HUES64 (cell line): ENCODE results near the gene LPIN1. TPM values are rescaled to one million over a fixed set of nuclear protein-coding genes. Genes with fewer than 3 reads are reported as not detected.

Source experiments
- H3K27ac ChIP-seq: 2 replicates; pipeline ENCODE4 v1.7.0; 2013; ENCODE audit warnings: low read depth, low read length, inconsistent platforms
- H3K27me3 ChIP-seq: 2 replicates; pipeline ENCODE4 v1.6.1; 2013; ENCODE audit warnings: mild to moderate bottlenecking, low read length; ENCODE audit not compliant: insufficient read depth
- H3K36me3 ChIP-seq: 2 replicates; pipeline ENCODE4 v1.6.1; 2013; ENCODE audit warnings: mild to moderate bottlenecking, low read length; ENCODE audit not compliant: insufficient read depth
- H3K4me1 ChIP-seq: 2 replicates; pipeline ENCODE4 v1.6.1; 2013; ENCODE audit warnings: mild to moderate bottlenecking, low read length, moderate library complexity; ENCODE audit not compliant: insufficient read depth
- H3K4me3 ChIP-seq: 2 replicates; pipeline ENCODE4 v1.5.1; 2013; ENCODE audit warnings: mild to moderate bottlenecking, low read length, moderate library complexity
- H3K9ac ChIP-seq: 2 replicates; pipeline ENCODE4 v1.6.1; 2013; ENCODE audit warnings: mild to moderate bottlenecking, low read depth, low read length
- H3K9me3 ChIP-seq: 2 replicates; pipeline ENCODE4 v1.6.1; 2013; ENCODE audit warnings: low read depth, low read length; ENCODE audit not compliant: insufficient read depth
- WGBS: fragments of 150-250, 120-280 bp; methylation state at CpG from one replicate; pipeline ENCODE4 v1.1.7; 2013; ENCODE audit warnings: missing lambda C conversion rate; 5-methylcytosine and 5-hydroxymethylcytosine counted together
- polyA plus RNA-seq, 2 experiments: library from polyadenylated mRNA; stranded (reverse); fragments of 50-300 nt; gene quantifications; one replicate each; pipeline ENCODE4 v1.2.3, GENCODE V29; 2013

Gene LPIN1, protein sequence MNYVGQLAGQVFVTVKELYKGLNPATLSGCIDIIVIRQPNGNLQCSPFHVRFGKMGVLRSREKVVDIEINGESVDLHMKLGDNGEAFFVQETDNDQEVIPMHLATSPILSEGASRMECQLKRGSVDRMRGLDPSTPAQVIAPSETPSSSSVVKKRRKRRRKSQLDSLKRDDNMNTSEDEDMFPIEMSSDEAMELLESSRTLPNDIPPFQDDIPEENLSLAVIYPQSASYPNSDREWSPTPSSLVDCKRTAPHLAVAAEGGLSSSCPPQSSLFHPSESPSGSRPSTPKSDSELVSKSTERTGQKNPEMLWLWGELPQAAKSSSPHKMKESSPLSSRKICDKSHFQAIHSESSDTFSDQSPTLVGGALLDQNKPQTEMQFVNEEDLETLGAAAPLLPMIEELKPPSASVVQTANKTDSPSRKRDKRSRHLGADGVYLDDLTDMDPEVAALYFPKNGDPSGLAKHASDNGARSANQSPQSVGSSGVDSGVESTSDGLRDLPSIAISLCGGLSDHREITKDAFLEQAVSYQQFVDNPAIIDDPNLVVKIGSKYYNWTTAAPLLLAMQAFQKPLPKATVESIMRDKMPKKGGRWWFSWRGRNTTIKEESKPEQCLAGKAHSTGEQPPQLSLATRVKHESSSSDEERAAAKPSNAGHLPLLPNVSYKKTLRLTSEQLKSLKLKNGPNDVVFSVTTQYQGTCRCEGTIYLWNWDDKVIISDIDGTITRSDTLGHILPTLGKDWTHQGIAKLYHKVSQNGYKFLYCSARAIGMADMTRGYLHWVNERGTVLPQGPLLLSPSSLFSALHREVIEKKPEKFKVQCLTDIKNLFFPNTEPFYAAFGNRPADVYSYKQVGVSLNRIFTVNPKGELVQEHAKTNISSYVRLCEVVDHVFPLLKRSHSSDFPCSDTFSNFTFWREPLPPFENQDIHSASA
- 9.8 TPM for polyA plus RNA-seq (2013, experiment 1 of 2)
- polyA plus RNA-seq (2013, experiment 2 of 2), result 12.3 TPM

GRCh38 chr2:11746376-11746806 lies at the start of gene LPIN1:
LPIN1 (plus strand) TSS chr2:11746632; CDS start chr2:11765542, 18,910 bp downstream.
- peak within 1 kb of the TSS; percentile 73 for H3K9ac ChIP-seq
- H3K4me1 ChIP-seq, result peaks cover 42% of the 10 kb centered on the region
- under 1% methylated on average over 49 of the region's 49 CpGs for WGBS

DNA sequence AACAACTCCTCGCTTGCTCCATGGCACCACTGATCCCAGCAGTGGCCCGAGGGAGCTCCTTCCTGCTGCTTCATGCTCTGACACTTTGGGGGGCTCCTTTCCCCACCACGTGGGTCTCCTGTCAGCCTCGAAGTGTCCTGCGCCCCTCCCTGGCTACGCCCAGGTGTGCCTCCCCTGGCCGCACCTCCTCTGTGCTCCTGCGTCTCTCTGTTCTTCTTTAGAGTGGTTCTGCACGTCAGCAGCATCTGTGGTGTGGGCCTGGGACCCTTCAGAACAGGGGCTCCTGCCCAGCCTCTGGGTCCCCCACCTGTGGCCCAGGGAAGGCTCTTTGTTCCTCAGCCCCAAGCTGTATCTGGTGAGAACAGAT lies 49.7 kb upstream of the LPIN1 start:
- H3K4me1 ChIP-seq, result no peaks in the 10 kb centered on the region
- no peak overlapping the region for H3K27ac ChIP-seq
- H3K9ac ChIP-seq, result no peak overlapping the region
- H3K4me3 ChIP-seq, result no peak overlapping the region
- H3K36me3 ChIP-seq, result no peaks in the 10 kb centered on the region
- 89% methylated on average over 9 of the region's 9 CpGs for WGBS
- H3K9me3 ChIP-seq, result no peaks in the 10 kb centered on the region
- H3K27me3 ChIP-seq, result no peaks in the 10 kb centered on the region

More at GRCh38 chr2:11746376-11746806, at the start of gene LPIN1:
- H3K9me3 ChIP-seq, result no peaks in the 10 kb centered on the region
- peak within 1 kb of the TSS; percentile 11; the same call in 1 of the 2 replicates for H3K27ac ChIP-seq
- peaks cover 13% of the 10 kb centered on the region for H3K27me3 ChIP-seq
- H3K36me3 ChIP-seq, result no peaks in the 10 kb centered on the region
- peak within 1 kb of the TSS; percentile 64 for H3K4me3 ChIP-seq

DNA sequence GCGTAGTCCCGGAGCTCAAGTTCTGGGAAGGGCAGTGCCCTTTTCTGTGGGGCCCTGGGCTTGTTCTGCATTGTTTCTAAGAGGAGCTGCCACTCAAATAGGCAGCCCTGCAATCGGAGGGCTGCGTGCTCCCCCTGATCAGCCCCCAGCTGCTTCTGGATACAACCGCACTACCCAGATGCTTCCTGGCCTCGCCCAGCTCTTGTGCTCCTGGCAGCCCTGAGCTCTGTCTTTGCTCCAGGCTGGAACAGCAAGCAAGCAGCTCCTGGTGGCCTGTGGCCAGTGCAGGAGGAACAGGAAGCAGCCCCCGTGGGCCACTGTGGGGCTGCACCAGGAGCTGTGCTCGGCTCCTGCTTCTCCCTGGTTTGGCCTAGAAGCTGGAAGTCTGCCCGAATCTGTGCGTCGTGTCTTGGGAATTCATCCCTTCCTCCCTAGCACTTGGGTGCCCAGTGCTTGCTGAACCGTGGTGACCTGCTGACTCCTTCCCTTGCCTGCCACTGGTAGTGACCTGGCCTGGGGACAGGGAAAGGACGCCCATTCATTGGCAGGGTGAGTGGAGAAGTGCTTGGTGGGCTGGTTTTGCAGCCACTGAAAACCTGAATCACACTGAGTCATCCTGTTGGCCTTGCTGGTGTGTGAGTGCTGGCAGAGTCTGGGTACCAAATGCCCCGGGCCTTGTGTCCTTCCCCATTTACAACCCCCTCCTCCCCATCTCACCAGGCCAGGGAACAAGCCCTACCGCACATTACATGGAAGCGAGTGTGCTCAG lies 49.1 kb upstream of the LPIN1 start:
- no peaks in the 10 kb centered on the region for H3K4me1 ChIP-seq
- WGBS, result 87% methylated on average over 16 of the region's 16 CpGs
- no peak overlapping the region for H3K9ac ChIP-seq
- no peaks in the 10 kb centered on the region for H3K9me3 ChIP-seq
- no peak overlapping the region for H3K4me3 ChIP-seq
- no peak overlapping the region for H3K27ac ChIP-seq
- no peaks in the 10 kb centered on the region for H3K27me3 ChIP-seq
- H3K36me3 ChIP-seq, result no peaks in the 10 kb centered on the region

DNA sequence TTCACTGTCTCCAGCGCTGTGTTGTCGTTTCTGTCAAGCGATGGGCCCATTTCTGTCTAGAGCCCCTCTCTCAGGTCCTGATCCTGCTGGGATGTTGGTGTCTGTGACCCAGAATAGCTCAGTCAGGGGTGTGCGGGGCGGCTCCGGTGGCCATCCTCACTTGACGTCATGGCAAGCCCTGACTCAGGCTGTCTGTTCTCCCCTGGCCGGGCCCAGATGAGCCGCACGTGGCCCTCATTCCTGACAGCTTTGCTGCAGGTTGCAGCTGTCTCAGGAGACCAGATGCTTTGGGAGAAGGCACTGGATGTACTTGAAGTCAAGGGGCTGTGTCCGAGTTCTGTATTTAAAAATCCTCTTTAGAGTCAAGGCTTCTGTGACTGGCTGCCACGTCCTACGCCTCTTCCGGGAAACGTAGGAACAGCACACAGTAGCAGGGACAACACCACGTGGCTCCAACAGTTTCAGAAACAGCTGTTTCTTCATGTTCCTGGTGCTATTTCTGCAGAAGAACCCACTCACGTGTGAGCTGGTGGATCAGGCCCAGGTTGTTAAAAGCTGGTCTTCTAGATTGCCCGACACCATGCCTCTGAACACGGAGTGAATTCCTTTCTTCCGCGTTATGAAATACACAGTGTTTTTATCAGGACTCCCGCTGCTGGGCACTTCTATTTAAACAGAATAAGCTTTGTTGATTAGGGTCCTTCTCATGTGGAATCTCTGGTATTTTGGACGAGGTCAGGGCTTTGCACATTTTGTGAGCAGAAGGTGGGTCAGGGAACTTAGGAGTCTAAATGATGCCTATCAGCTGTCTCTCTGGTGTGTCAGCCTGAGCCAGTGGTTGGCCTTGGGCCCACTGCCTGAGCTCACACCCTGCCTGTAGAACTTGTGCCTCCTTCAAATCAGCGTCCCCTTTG lies 48.2 kb upstream of the LPIN1 start:
- Histone ChIP-seq H3K4me3 (no peak overlapping the region), H3K4me1 (no peaks in the 10 kb centered on the region), H3K9me3 (no peaks in the 10 kb centered on the region), H3K27ac (no peak overlapping the region), H3K27me3 (no peaks in the 10 kb centered on the region), H3K9ac (no peak overlapping the region), H3K36me3 (no peaks in the 10 kb centered on the region)
- WGBS, result 91% methylated on average over 24 of the region's 24 CpGs

DNA sequence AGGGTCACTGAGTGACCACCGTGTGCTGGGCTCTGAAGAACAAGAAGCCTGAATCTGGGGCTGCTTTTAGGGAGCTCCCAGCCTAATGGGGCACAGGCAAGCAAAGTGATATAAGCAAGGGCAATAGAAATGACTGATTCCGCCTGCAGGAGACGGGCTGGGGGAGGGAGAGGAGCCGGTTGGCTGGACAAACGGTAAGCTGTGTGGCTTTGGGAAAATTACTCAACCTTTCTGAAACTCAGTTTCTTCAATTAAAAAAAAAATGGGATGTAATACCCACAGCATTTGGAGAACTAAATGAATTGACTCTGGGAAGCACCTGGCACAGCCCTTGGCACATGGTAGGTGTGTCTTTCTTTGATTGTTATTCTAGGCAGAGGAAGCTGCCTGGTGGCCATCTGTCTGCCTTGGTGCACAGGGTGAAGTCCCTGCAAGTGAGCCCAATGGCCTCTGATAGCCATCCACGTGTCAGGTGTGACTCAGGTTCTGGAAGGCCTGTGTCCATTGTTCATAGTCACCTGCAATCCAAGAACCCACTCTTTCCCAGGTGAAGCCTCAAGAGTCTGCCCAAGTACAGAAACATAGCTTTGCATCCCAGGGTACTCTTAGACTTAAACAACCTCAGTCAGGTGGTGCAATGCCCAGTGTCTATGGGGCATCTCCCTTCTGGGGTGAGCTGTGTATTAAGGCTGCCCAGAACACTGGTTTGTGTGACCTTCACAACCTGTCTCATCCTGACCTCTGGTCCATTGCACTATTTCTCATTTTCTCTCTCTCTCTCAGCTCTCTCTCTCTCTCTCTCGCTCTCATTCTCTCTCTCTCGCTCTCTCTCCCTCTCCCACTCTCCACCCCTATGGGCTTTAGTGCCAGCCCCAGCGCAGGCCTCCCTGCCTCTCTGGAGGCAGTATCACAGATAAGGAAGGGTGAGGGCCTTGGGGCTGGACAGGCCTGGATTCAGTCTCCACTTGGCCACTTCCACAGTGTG lies 46.5 kb upstream of the LPIN1 start:
- Histone ChIP-seq H3K36me3 (no peaks in the 10 kb centered on the region), H3K9me3 (no peaks in the 10 kb centered on the region), H3K4me1 (no peaks in the 10 kb centered on the region), H3K4me3 (no peak overlapping the region), H3K27ac (no peak overlapping the region), H3K9ac (no peak overlapping the region), H3K27me3 (no peaks in the 10 kb centered on the region)
- WGBS, result 77% methylated on average over 9 of the region's 9 CpGs

GRCh38 chr2:11701206-11701605 lies 45.2 kb upstream of the LPIN1 start:
- Histone ChIP-seq H3K4me3 (no peak overlapping the region), H3K9ac (no peak overlapping the region), H3K27me3 (no peaks in the 10 kb centered on the region), H3K4me1 (no peaks in the 10 kb centered on the region), H3K36me3 (no peaks in the 10 kb centered on the region), H3K9me3 (no peaks in the 10 kb centered on the region), H3K27ac (no peak overlapping the region)
- WGBS, result 94% methylated on average over 5 of the region's 5 CpGs

- Histone ChIP-seq H3K27ac (no peak overlapping the region), H3K4me1 (no peaks in the 10 kb centered on the region), H3K27me3 (no peaks in the 10 kb centered on the region), H3K9me3 (no peaks in the 10 kb centered on the region), H3K36me3 (no peaks in the 10 kb centered on the region), H3K9ac (no peak overlapping the region), H3K4me3 (no peak overlapping the region)
- 86% methylated on average over 14 of the region's 14 CpGs for WGBS
Measured at GRCh38 chr2:11701751-11702301, 44.6 kb upstream of the LPIN1 start.

DNA sequence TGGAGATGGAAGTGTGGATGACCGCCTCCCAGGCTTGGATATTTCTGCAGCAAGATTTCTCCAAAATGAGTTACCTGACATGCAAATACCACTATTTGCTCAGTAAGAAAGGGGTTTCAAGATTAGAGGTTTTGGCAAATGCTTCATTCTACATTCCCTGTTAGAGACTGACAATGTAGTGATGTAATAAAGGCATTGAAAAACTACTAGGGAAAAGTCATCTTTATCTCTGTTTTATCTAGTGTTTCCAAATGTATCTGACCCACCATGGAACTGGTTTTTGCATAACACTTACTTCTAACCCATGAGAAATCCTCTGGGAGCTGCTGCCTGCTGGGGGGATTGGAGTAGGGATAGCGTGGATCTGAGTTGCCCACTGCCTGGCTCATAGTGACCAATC lies 43.5 kb upstream of the LPIN1 start:
- Histone ChIP-seq H3K4me1 (no peaks in the 10 kb centered on the region), H3K9ac (no peak overlapping the region), H3K9me3 (no peaks in the 10 kb centered on the region), H3K4me3 (no peak overlapping the region), H3K27me3 (no peaks in the 10 kb centered on the region), H3K36me3 (no peaks in the 10 kb centered on the region), H3K27ac (no peak overlapping the region)
- WGBS, result 89% methylated on average over 2 of the region's 2 CpGs

- Histone ChIP-seq H3K9me3 (no peaks in the 10 kb centered on the region), H3K27me3 (no peaks in the 10 kb centered on the region), H3K36me3 (no peaks in the 10 kb centered on the region), H3K4me3 (no peak overlapping the region), H3K27ac (no peak overlapping the region), H3K4me1 (no peaks in the 10 kb centered on the region), H3K9ac (no peak overlapping the region)
- 98% methylated on average over 1 of the region's 1 CpG for WGBS
Measured at GRCh38 chr2:11703700-11704099, 42.7 kb upstream of the LPIN1 start.
